CD4-positive, alpha-beta T cell treated with Interleukin-17A for 4 hours (primary cell): ENCODE results near the gene RBM47.
"Not testable (repeated sequence)": the region's sequence is repeated elsewhere in the genome, so short reads cannot be mapped to it uniquely, and the experiment has no call there.

Source experiments
- DNase-seq: peaks from one replicate; pipeline ENCODE4 v3.0.0-alpha.2; 2020; ENCODE audit warnings: mixed read lengths

RBM47 gene

DNA sequence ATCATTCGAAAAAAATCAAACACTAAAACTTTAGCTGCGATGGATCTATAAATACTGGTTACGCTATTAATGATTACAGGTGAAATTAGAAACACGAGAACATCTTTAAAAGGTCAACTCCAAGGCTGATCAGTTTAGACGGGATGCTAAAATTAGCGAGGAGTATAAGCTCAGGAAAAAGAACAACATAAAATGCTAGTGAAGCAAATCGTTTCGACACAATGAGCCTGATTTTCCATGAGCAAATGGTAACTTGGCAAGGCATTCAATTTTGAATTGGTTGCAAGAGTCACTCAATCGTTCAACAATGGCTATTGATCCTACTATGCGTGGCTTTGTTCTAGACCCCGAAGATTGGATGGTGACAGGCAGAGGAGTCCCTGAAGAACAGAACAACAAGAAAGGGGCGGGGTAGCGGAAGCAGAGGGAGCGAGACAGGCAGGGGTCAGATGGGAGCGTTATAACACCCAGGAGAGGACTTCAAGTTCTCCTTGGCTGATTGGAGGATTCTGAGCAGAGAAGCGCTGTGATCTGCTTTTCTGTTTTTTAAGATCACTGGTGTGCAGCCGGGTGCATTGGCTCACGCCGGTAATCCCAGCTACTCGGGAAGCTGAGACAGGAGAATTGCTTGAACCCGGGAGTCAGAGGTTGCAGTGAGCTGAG is 146.5 kb downstream of the RBM47 start:
- DNase-seq: no peak

DNA sequence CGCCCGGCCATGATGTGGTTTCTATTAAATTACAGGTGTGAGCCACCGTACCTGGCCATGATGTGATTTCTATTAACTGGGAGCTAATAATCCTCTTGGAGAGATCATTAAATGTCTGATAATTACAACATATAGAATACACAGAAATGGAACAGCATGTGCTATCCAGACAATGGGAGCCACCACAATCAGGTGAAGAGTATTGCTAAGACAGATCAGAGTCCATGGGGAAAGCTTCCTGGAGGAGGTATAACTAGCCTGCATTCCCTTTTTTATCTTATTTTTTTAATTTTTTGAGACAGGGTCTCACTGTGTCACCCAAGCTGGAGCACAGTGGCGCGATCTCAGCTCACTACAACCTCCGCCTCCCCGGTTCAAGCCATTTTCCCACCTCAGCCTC is 147.7 kb downstream of the RBM47 start:
- no peak for DNase-seq

DNA sequence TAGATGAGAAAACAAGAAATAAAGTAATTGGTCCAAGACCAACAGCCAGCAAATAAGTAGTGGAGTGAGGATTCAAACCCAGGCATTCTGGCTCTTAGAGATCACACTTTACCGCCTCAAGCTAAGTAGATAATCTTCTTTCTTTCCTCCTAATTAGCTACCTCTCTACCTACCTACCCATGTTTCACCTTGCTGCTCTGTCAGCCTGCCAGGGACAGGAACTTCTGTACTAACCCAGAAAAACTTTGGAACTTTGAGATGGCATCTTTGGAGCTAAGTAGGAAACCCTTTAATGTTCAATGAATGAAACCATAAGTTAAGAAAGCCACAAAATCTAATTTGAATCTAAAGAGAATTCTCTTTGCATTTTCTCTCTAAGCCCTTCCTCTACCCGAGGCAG is 149.4 kb downstream of the RBM47 start:
- no peak for DNase-seq

DNA sequence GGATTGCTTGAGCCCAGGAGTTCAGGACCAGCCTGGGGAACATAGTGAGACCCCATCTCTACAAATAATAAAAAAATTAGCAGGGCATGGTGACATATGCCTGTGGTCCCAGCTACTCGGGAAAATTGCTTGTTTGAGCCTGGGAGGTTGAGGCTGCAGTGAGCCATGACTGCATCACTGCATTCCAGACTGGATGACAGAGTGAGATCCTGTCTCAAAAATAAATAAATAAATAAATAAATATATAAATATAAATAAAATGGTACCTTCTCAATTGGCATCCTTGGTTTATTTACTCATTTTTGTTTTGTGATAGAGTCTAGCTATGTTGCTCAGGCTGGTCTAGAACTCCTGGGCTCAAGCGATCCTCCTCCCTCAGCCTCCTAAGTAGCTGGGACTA is 150.3 kb downstream of the RBM47 start:
- DNase-seq: no peak

DNA sequence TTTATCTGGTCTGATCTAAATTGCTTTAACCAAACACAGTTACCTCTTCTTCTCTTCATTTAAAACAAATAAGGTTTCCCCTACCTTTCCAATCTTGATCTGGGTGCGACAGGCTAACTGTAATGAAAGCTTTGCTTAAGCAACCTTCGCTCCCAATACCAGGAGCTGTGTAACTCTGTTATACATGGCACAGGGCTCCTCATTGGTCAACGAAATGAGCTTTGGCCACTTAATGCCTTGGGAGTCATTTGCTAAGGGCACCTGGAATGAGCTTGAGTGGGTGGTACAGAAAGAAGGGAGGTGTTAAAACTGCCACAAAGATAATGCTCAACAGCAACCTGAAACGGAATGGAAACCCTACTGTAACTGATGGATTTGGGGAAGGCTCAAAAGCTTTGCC is 154.1 kb downstream of the RBM47 start:
- no peak for DNase-seq

DNA sequence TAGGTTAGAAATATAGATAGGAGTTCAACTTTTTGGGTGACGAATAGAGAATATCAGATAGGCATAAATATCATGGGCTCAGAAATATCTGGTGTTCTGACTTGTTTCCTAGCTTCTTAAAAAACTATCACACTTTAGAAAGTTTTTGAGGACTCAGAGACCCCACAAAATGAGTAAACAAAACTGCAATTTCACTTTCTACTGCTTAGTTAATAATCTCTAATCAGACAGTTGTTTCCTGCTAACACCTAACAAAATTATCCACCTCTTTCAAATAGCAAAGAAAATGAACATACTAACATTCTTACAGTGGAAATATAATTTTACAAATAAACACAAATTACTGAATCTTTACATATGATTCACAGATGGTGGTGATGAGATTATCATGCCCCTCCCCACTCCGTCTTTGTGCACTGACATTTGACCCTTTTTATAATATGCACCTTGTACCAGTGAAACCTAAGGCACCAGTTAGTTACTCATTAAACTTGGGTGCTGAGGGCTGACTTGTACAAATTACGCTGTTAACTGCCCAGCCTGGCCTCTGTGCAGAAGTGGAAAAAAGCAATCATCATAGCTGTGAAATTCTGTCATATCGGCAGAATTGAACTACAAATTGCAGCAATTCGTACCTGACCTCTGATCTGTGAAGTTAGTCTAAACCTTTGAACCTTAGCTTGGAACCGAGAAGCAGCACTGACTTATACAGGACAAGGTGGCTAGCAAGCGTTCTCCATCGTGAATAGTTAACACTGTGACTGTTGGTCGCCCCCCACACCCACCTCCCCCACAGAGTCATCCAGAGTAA is 155.9 kb downstream of the RBM47 start:
- DNase-seq: no peak

DNA sequence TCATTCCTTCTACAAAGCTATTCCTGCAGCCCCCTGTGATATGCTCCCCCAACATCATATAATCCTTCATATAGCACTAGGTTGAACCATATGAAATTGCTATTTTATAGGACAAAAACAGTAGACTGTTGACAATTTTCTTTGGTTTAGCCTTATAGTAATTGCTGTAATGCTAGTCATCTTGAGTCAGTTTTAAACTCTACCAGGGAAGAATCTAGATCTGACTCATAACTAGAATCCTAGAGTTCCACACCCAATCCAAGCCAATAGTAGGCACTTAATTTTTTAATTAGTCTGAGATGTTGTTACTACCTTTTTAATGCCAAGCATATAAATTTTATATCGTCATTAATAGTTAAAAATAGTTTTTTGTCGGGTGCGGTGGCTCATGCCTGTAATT is 157.7 kb downstream of the RBM47 start:
- DNase-seq: no peak

DNA sequence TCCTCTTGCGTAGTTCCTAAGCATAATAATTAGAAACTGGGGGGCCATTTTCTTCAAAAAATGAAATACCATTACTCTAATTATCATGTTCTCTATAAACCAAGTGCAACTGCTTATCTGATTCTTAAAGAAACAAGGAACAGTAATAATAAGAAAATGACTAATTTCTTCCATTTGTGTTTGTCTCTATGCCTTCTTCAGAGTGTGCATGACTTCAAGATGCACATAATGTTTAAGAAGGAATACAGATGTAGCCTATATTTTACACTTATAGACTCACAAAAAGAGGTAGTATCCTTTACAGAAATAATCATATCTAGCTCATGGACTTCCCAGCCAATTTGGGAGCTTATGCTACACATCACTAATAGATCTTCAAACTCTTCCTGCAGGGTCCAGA is 162.9 kb downstream of the RBM47 start:
- no peak for DNase-seq

DNA sequence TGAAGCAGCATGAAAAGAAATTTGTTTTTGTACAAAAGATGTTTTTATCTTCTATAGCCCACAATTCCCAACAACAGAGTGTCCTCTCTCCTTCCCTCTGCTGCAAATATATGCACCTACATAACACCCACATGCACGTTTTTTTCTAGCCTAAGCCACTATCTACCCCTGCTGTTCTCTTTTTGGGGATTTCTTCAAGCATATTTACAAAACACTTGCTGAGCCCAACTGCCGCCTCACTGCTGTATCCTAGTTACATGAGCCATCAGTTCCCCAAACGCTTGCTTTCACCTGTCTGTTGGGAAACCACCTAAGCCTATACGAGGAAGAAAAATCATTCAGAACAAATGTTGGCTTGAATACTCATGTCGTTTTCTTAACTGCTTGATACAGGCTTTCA is 167.3 kb downstream of the RBM47 start:
- no peak for DNase-seq

DNA sequence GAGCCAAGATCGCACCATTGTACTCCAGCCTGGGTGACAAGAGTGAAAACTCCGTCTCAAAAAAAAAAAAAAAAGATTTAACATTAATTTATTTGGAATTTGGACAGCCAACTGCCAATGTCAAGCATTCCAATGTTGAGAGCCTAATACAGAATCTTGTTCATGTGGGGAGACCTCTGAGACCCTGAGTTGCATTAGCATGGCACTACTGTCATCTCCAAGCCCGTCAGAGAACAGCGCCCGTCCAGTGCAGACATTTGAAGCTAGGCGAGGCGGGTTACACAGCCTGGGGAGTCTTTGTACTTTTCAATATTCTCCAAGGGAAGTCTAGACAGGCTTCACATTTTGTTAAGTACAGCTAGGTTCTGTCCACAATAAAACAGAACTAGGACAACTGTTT is 167.8 kb downstream of the RBM47 start:
- DNase-seq: no peak

DNA sequence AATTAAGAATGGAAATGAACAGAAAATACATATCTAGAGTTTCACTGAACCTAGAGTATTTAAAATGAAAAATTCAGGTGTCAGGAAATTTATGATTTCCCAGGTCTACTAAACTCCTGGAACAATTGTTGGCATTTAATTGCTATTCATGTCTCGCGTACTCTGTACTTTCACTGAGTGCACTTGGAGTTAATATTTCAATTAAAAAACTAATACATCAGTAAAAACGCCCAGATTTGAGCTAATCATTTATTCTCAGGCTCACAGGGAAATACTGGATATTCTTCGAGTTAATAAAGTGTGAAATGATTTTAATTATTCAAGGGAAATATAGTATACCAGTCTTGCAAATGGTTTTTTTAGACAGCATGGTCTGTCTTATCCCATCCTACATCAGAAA is 168.6 kb downstream of the RBM47 start:
- no peak for DNase-seq

DNA sequence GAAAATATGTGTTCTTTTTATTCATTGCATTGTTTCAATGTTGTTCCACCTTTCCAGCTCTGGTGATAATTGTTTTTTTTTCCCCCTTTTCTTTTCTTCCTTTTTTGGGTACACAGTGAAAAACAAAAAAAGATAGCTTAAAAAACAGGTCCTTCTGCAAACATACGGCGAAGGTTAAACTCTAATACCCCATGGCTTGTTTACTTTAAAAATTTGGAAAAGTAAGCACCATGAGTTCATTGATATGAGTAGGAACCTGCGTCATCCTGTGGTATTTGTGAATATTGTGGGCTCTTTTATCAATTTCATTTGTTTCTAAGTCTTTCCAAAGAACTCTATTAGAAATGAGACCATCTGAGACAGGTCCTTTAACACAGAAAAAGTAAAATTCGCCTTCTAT is 171.0 kb downstream of the RBM47 start:
- DNase-seq: no peak

DNA sequence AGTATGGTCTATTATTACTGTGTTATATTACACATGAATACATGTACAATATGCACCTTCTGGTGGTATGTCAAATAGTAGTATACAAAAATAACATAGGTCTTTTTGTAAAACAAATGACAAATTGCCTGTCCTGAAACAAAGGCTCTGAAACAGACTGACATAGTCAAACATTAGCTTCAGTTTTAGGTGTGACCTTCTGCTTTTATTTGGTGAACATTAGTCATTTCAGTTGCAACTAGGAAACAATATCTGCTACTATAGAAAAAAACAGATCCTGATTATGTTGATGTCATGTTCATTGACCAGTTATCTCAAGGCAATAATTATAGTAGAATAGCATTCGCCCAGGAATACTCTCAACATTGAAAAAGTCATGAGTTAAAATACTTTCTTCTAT is 171.6 kb downstream of the RBM47 start:
- DNase-seq: no peak

DNA sequence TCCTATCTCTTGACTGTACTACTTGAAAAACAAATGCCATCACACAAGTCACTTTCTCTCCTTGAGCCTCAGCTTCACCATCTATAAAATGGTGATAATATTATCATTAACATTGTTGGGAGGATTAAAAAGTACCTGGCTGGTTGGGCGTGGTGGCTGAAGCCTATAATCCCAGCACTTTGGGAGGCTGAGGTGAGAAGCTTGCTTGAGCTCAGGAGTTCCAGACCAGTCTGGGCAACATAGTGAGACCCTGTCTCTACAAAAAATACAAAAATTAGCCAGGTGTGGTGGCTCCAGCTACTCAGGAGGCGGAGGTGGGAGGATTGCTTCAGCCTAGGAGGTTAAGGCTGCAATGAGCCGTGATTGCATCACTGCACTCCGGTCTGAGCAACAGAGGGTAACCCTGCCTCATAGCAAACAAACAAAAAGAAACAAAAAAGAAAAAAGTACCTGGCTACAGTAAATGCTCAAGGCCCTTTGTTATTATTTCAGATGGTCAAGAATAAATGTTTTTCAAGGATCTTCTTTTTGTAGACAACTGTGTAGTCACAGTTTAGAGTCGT is 174.2 kb downstream of the RBM47 start:
- no peak for DNase-seq

DNA sequence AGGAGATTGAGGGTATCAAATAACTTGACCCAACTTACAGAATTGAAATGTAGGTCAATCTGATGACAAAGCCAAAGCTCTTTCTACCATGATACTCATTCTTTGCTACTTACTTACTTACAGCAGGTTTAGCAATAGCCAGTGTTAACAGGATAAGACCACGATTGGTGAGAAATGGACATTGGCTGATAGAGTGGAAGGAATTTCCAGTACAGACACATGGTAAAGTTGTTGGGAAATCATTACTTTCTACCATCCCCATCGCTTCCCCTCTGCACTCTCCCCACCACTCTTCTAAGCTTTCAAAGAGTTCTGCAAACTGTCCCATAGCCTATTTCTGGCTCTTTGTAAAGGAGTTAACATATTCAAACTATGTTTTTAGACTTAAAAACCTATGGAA is 174.8 kb downstream of the RBM47 start:
- no peak for DNase-seq

DNA sequence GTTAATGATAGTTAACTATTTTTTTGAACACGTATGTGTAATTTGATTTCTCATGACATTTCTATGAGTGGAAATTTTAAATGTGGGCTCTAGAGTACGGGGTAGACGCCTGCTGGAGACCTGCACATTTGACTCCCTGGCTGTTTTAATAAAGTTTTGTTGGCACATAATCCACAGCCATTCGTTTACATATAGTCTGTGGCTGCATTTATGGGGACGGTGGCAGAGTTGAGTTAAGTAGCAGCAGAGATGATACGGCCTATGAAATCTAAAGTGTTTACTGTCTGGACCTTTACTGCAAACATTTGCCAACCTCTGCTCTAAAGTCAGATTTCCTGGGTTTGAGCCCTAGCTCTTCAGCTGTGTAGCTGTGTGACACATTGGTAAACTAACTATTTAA is 175.8 kb downstream of the RBM47 start:
- DNase-seq: no peak

DNA sequence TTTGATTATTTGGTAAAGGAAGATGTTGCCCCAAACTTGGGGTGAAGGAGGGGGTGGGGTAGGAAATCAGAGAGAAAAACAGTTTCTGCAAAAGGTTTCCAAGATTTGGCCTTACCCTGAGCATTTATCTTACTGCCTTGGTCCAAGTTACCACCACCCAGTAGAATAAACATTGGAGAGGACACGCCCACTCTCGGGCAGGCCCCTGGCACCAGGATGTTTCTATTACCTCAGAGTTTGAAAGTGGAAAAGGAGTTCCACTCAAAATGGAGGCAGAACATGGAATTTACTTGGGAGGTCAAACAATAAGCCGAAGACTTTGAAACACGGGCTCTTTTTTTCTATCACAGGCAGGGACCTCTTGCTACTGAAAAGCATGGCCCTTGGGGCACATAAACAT is 180.8 kb downstream of the RBM47 start:
- DNase-seq: no peak

DNA sequence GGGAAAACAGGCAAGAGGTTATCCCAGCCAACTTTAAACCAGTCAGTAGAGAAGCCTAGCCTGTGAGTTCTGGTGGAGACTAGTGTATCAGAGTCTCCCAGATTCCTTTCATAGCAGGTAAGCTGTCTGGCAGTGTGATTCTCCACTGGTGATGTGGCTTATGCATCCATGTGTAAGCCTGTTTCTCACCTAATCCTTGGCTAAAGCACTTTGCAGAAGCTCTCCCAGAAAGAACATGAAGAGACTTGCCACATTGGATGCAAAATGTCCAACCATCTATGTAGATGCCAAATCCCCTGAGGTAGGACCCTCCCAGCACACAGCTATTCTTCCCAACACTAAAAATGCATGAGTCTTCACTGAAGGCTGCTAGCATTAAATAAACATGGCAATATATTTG is 182.8 kb downstream of the RBM47 start:
- no peak for DNase-seq

DNA sequence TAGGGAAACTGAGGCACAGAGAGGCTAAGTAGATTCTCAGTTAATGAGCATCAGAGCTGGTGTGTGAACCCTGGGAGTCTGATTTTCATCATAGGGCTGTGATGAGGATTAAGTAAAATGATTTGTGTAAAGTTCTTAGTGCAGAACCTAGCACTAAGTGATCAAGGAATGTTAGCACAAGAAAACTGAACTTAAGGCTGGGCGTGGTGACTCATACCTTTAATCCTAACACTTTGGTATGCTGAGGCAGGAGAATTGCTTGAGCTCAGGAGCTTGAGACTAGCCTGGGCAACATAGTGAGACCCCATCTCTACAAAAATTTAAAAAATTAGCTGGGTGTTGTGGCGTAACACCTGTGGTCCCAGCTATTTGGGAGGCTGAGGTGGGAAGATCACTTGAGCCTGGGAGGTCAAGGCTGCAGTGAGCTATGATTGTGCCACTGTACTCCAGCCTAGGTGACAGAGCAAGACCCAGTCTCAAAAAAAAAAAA is 183.4 kb downstream of the RBM47 start:
- not testable (repeated sequence) for DNase-seq

DNA sequence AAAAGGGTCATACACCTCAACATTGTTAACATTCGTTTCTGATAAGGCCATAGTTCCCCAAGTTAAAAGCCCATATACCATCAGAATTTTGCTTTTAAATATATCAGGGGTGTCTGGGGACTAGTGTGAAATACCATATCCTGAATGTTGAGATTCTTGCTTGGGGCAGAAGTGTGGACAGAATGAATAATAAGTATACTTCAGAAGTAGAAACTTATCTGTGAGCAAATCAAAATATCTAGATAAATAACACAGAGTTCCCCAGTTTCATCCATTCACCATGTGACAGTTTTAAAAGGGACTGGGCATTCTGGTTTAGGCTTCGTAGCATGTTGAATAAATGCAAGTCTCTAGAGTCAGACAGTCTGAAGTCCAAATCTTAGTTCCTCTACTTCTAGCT is 184.0 kb downstream of the RBM47 start:
- DNase-seq: no peak

DNA sequence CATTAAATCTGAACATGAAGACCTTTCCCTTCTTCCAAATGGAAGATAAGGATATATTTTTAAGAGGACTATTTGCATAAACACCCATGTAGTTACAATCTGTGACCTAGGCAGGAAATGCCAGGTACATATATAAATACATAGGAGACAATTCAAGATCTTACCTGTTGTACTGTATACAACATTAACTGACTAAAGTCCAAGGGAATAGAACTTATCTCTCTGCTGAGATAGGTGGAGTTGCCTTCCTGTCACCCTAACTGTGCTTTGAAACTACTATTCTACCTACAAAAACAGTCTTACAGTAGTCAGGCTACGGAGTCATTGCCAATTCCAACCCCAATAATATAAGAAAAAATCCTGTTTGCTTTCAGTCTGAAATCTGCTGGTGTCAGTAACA is 188.2 kb downstream of the RBM47 start:
- DNase-seq: no peak

DNA sequence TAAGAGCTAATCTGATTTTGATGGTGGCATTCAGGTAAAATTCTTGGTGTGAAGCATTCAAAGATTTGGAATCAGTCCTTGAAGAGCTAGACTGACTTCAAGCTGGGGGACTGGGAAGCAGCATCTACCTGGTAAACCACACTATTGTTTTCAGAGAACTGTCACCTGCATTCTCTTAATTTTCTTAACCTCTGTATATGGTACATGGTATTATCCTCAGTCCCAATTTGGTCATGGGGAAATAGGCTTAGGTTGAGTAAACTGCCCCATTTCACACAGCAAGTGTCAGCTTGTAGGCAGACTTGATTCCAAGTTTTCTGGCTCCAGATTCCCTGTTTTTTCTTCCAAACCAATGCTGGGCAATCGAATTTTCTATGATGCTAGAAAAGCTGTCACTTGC is 190.1 kb downstream of the RBM47 start:
- DNase-seq: no peak

DNA sequence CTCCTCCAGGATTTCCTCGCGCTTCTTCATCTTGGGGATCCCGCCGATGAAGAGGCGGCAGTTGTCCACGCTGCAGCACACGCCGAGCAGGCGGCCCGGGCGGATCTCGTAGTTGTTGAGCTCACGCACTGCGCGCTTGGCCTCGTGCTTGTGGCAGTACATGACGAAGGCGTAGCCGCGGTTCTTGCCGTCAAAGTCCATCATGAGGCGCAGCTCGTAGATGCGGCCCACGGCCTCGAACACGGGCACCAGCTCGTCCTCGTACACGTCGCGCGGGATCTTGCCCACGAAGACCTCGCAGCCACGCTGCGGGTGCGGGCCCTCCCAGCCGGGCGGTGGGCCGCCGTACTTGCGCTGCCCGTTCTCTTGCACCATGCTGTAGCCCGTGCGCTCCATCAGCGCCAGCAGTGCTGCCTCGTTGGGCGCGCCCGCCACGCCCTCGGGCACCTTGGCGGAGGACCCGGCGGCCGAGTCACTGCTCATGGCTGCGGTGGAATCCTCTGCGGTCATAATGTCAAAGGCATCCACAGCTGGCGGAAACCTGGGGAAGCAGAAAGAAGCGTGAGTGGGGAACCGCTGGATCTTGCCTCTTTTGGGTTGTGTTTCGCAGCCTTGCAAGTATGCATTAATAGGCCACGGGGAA is 191.2 kb downstream of the RBM47 start:
- DNase-seq: no peak
